Heart left ventricle (tissue), 16 donors: ENCODE measurements around the gene ABL1. TPM values are rescaled to one million over a fixed set of nuclear protein-coding genes. Genes with fewer than 3 reads are reported as not detected.

ENCODE experiments used
- ATAC-seq, 4 donors: fragments of 200-7000 bp; cut with Tn5 transposase; one replicate each; pipeline ENCODE4 v1.9.1; 2020 to 2022; ENCODE audit warnings: moderate library complexity in 4 of 4, mild to moderate bottlenecking in 3 of 4, moderate number of reproducible peaks in 1 of 4
- DNase-seq, 5 donors: peaks; one replicate each; pipeline ENCODE4 v3.0.0-alpha.2; 2020
- H3K27ac ChIP-seq, 12 donors: fragments of 200-600 bp; sonication (generic) in 4 of 12; one replicate each; pipeline versions ENCODE4 v1.5.0 to v1.8.0; 2016 to 2022; ENCODE audit warnings: mild to moderate bottlenecking in 2 of 12
- H3K27me3 ChIP-seq, 9 donors: fragments of 200-600 bp; sonication (generic) in 2 of 9; one replicate each; pipeline versions ENCODE4 v1.5.1 to v1.8.0; 2016 to 2022; ENCODE audit warnings: mild to moderate bottlenecking in 3 of 9
- H3K36me3 ChIP-seq, 9 donors: fragments of 200-600 bp; sonication (generic) in 2 of 9; one replicate each; pipeline versions ENCODE4 v1.5.0 to v1.8.0; 2018 to 2022; ENCODE audit warnings: mild to moderate bottlenecking in 2 of 9
- H3K4me1 ChIP-seq, 12 donors: fragments of 200-600 bp; sonication (generic) in 4 of 12; one replicate each; pipeline versions ENCODE4 v1.5.0 to v1.8.0; 2016 to 2022; ENCODE audit warnings: mild to moderate bottlenecking in 3 of 12
- H3K4me3 ChIP-seq, 12 donors: fragments of 200-600 bp; sonication (generic) in 4 of 12; one replicate each; pipeline versions ENCODE4 v1.5.0 to v1.8.0; 2017 to 2022; ENCODE audit warnings: mild to moderate bottlenecking in 9 of 12, moderate library complexity in 4 of 12
- H3K9me3 ChIP-seq, 12 donors: fragments of 200-600 bp; sonication (generic) in 4 of 12; one replicate each; pipeline versions ENCODE4 v1.5.0 to v1.8.0; 2016 to 2022; ENCODE audit warnings: mild to moderate bottlenecking in 1 of 12
- CTCF ChIP-seq, 12 donors: fragments of 200-600 bp; sonication (generic) in 4 of 12; IDR thresholded peaks; one replicate each; pipeline versions ENCODE4 v1.5.0 to v1.8.0; 2018 to 2022; ENCODE audit warnings: antibody characterized with exemption in 12 of 12, mild to moderate bottlenecking in 5 of 12
- POLR2A ChIP-seq, 2 donors: fragments of 450-650 bp; IDR thresholded peaks; one replicate each; pipeline ENCODE4 v1.6.1; 2017; ENCODE audit warnings: antibody characterized with exemption in 2 of 2, mild to moderate bottlenecking in 2 of 2, moderate library complexity in 2 of 2
- WGBS, 4 donors: extraction: QIAGEN DNeasy Blood & Tissue Kit in 2 of 4; methylation state at CpG; one replicate each; pipeline versions ENCODE4 v1.1.5 to v1.1.7; 2013 to 2018; 5-methylcytosine and 5-hydroxymethylcytosine counted together
- intact Hi-C, 10 donors: fragments of 100-400 bp; cut with DNase I; formaldehyde crosslinking; loops; one replicate each; pipeline versions ENCODE4 v1.11.1 to v1.14.2; 2022
- polyA plus RNA-seq, 2 donors: library from polyadenylated mRNA; stranded (reverse); fragments of 200-250 nt; gene quantifications; one replicate each; pipeline ENCODE4 v1.2.3, GENCODE V29; 2013
- total RNA-seq, 9 donors: library from RNA; depleted of rRNA in 2 of 9; stranded (reverse); fragments of >200 nt in 2 of 9; fragmentation: NEBNext Ultra II Directional in 3 of 9; extraction: Animal tissue kit (Norgen Biotek cat#: 25700) in 3 of 9; gene quantifications; one replicate each; pipeline versions ENCODE4 v1.1.0 to v1.2.4, GENCODE V29; 2016 to 2023
- donor health status: ischemic (EF 13 %, LVEDD 7.1; RV severe dilation, severe dysfunction).
- donor health status: healthy with polysubstance abuse.
- donor health status: DM: no; HTN: yes; CAD: no.
- donor health status: DM: no; HTN: no; CAD: no.
- donor health status: ischemic (EF 25% LVEDD 6.9; RV normal size, moderate dysfunction).
- donor health status: ischemic (EF 25% LVEDD 5.7; RV mildly dilated, moderate dysfunction).
- donor health status: healthy.
- donor health status: DM: yes; HTN: yes; CAD: no.
- donor health status: ischemic (EF 35%, LVEDD 5.7; RV mildly dilated, moderate dysfunction).
- donor health status: nonischemic (EF 11% LVEDD 7.7; RV severe dilation, severe dysfunction).
- donor health status: DM: yes; HTN: yes; CAD: no.
- donor health status: PGD.
- donor health status: ischemic (EF 29% LVEDD 5.4; RV normal size, mild dysfunction).
- donor health status: nonischemic (EF 23%, LVEDD 6.1; RV moderate dilation, normal function).

The ABL1 gene
- total and polyA plus RNA-seq, 11 donors: 13.2 to 49.8 (median 33.8) TPM

GRCh38 chr9:130899051-130899748 is 64.1 kb downstream of the ABL1 start:
- no peak for DNase-seq
- H3K9me3 ChIP-seq: no peaks in the 10 kb centered on the region
- peaks cover 0 to 27% (median 0%) of the 10 kb centered on the region in 9 donors for H3K27me3 ChIP-seq
- no peak overlapping the region for H3K27ac ChIP-seq
- peaks cover 0 to 23% (median 12%) of the 10 kb centered on the region in 12 donors for H3K4me1 ChIP-seq
- H3K36me3 ChIP-seq: no peaks in the 10 kb centered on the region
- H3K4me3 ChIP-seq: no peak overlapping the region
- TF ChIP-seq CTCF (IDR thresholded peaks at IDR 0.05): no peak
- no peak for TF ChIP-seq POLR2A (IDR thresholded peaks at IDR 0.05)
- no peak for ATAC-seq
- WGBS, 4 donors: 71 to 79% (median 73%) methylated on average over 17 to 25 of the region's 25 CpGs
- intact Hi-C loops: no loop called here

- intact Hi-C loops: no loop called here
- Histone ChIP-seq H3K27me3 (peaks cover 0 to 34% (median 0%) of the 10 kb centered on the region in 9 donors), H3K4me3 (no peak overlapping the region), H3K9me3 (no peaks in the 10 kb centered on the region), H3K27ac (no peak overlapping the region), H3K36me3 (no peaks in the 10 kb centered on the region), H3K4me1 (peaks cover 0 to 6% (median 0%) of the 10 kb centered on the region in 12 donors)
- TF ChIP-seq CTCF (IDR thresholded peaks at IDR 0.05) (no peak), POLR2A (IDR thresholded peaks at IDR 0.05) (no peak)
- ATAC-seq (no peak), DNase-seq (no peak)
- 70 to 82% (median 75%) methylated on average over 17 of the region's 17 CpGs for WGBS, 4 donors
These were observed 65.8 kb downstream of the ABL1 start for GRCh38 chr9:130900701-130901497.

- TF ChIP-seq CTCF (IDR thresholded peaks at IDR 0.05) (no peak), POLR2A (IDR thresholded peaks at IDR 0.05) (no peak)
- DNase-seq: no peak
- Histone ChIP-seq H3K27me3 (peaks cover 0 to 34% (median 0%) of the 10 kb centered on the region in 9 donors), H3K4me1 (no peaks in the 10 kb centered on the region), H3K4me3 (no peak overlapping the region), H3K36me3 (no peaks in the 10 kb centered on the region), H3K27ac (no peak overlapping the region), H3K9me3 (no peaks in the 10 kb centered on the region)
- intact Hi-C loops: no loop called here
- no peak for ATAC-seq
- WGBS, 4 donors: 81 to 87% (median 86%) methylated on average over 11 to 17 of the region's 17 CpGs
These were observed 66.6 kb downstream of the ABL1 start for GRCh38 chr9:130901498-130902203.
